K562 (cell line): Measurements from ENCODE around the gene CTSW. TPM values are rescaled to one million over a fixed set of nuclear protein-coding genes. Genes with fewer than 3 reads are reported as not detected.

Experiments
- ADNP ChIP-seq: fragments of 200-800 bp; sonication (Bioruptor generic); IDR thresholded peaks from 2 replicates; pipeline ENCODE4 v1.6.1; 2016; ENCODE audit warnings: missing genetic modification characterization, missing compliant biosample characterization
- ARID1B ChIP-seq: fragments of 450-650 bp; IDR thresholded peaks from 2 replicates; pipeline ENCODE4 v1.6.1; 2016; ENCODE audit warnings: antibody characterized with exemption, mild to moderate bottlenecking, inconsistent platforms
- ATF7 ChIP-seq: fragments of 450-650 bp; IDR thresholded peaks from 2 replicates; pipeline ENCODE4 v1.7.1; 2014; ENCODE audit warnings: mild to moderate bottlenecking, moderate library complexity
- CBFA2T3 ChIP-seq: fragments of 450-650 bp; IDR thresholded peaks from 2 replicates; pipeline ENCODE4 v1.6.1; 2017
- CBX8 ChIP-seq: fragments of 200-600 bp; sonication (generic); IDR thresholded peaks from 2 replicates; pipeline ENCODE4 v1.6.1; 2012; ENCODE audit warnings: borderline replicate concordance, mixed run types, low read depth, mild to moderate bottlenecking, moderate library complexity, mixed read lengths, low read length, control low read depth, inconsistent platforms; ENCODE audit not compliant: poor library complexity, severe bottlenecking; ENCODE audit errors: extremely low read depth
- CCNT2 ChIP-seq: IDR thresholded peaks from 2 replicates; pipeline ENCODE4 v1.6.1; 2011; ENCODE audit warnings: borderline replicate concordance, low read depth, mild to moderate bottlenecking, moderate library complexity, mixed read lengths, low read length; ENCODE audit not compliant: insufficient read length; ENCODE audit errors: extremely low read depth
- CREB1 ChIP-seq, 2 experiments: sonication (generic) in 1 of 2; formaldehyde crosslinking in 1 of 2; IDR thresholded peaks; 2 replicates each; pipeline versions ENCODE4 v1.6.1 to v1.8.0; 2012 to 2022; ENCODE audit warnings: inconsistent platforms in 1 of 2, mild to moderate bottlenecking in 1 of 2, missing genetic modification reagents in 1 of 2, moderate library complexity in 1 of 2
- CTBP1 ChIP-seq: fragments of 450-650 bp; IDR thresholded peaks from 2 replicates; pipeline ENCODE4 v1.6.1; 2016; ENCODE audit warnings: borderline replicate concordance
- CUX1 ChIP-seq: fragments of 200-800 bp; sonication (Bioruptor generic); IDR thresholded peaks from 2 replicates; pipeline ENCODE4 v1.6.1; 2016; ENCODE audit warnings: missing genetic modification characterization, missing compliant biosample characterization
- DMBX1 ChIP-seq: fragments of 250-450 bp; sonication (Bioruptor Pico); IDR thresholded peaks from 2 replicates; pipeline ENCODE4 v1.8.0; 2022; ENCODE audit warnings: inconsistent platforms, mild to moderate bottlenecking, moderate library complexity, borderline replicate concordance
- HDAC1 ChIP-seq, 2 experiments: fragments of 450-650 bp; IDR thresholded peaks; 2 replicates each; pipeline ENCODE4 v1.6.1; 2016 to 2017; ENCODE audit warnings: inconsistent platforms in 1 of 2, mild to moderate bottlenecking in 1 of 2, moderate library complexity in 1 of 2
- HSF4 ChIP-seq: fragments of 250-450 bp; sonication (Bioruptor Pico); IDR thresholded peaks from 2 replicates; pipeline ENCODE4 v2.1.2; 2022; ENCODE audit warnings: mild to moderate bottlenecking, moderate library complexity, borderline replicate concordance
- KDM2B ChIP-seq: fragments of 250-450 bp; sonication (Bioruptor Pico); IDR thresholded peaks from 2 replicates; pipeline ENCODE4 v1.8.0; 2021; ENCODE audit warnings: mild to moderate bottlenecking, moderate library complexity
- MLLT1 ChIP-seq, 2 experiments: fragments of 450-650 bp; IDR thresholded peaks; 2 replicates each; pipeline ENCODE4 v1.6.1; 2016
- NFE2 ChIP-seq: IDR thresholded peaks from 2 replicates; pipeline ENCODE4 v1.6.1; 2014; ENCODE audit warnings: antibody characterized with exemption, low read depth
- RNF2 ChIP-seq: sonication (generic); IDR thresholded peaks from 2 replicates; pipeline ENCODE4 v1.6.1; 2016
- SMARCA4 ChIP-seq: fragments of 450-650 bp; IDR thresholded peaks from 2 replicates; pipeline ENCODE4 v1.6.1; 2016
- XRCC5 ChIP-seq: fragments of 200-400 bp; formaldehyde crosslinking; IDR thresholded peaks from 2 replicates; pipeline ENCODE4 v1.6.1; 2017; ENCODE audit warnings: low read depth, mild to moderate bottlenecking, low read length
- ZBTB7A ChIP-seq: IDR thresholded peaks from 2 replicates; pipeline ENCODE4 v1.6.1; 2011; ENCODE audit warnings: low read depth, mild to moderate bottlenecking, low read length, moderate library complexity, borderline replicate concordance; ENCODE audit not compliant: control insufficient read depth
- ZC3H8 ChIP-seq: fragments of 450-650 bp; IDR thresholded peaks from 2 replicates; pipeline ENCODE4 v1.6.1; 2017
- ZKSCAN8 ChIP-seq: fragments of 200-800 bp; sonication (Bioruptor generic); IDR thresholded peaks from 2 replicates; pipeline ENCODE4 v1.6.1; 2016; ENCODE audit warnings: missing genetic modification characterization, missing compliant biosample characterization
- ZNF263 ChIP-seq: sonication (generic); formaldehyde crosslinking; IDR thresholded peaks from 2 replicates; pipeline ENCODE4 v1.8.0; 2022; ENCODE audit warnings: mild to moderate bottlenecking, missing genetic modification reagents, borderline replicate concordance
- polyA plus RNA-seq, 8 experiments: library from polyadenylated mRNA; depleted of rRNA in 4 of 8; stranded (reverse) in 5 of 8; unstranded in 3 of 8; fragments of >200 nt; fragmentation: Nextera tagmentation in 2 of 8; fragmentation: Illumina TruSeq in 1 of 8; extraction: Ambion mirVana in 2 of 8; extraction: Trizol in 1 of 8; gene quantifications; 2 replicates each; pipeline versions ENCODE4 v1.2.1 to v1.2.3, GENCODE V29; 2011 to 2014; ENCODE audit warnings: inconsistent platforms in 1 of 8, missing spikeins in 1 of 8
- total RNA-seq, 7 experiments: library from RNA; depleted of rRNA in 6 of 7; stranded (reverse); fragments of >200 nt in 6 of 7; fragmentation: Illumina TruSeq in 2 of 7; extraction: Trizol in 2 of 7; gene quantifications; 2 replicates each; pipeline versions ENCODE4 v1.2.1 to v1.2.3, GENCODE V29; 2011 to 2021; ENCODE audit warnings: low replicate concordance in 1 of 7

CTSW gene
- total and polyA plus RNA-seq, 9 of the 15 experiments (the other 6 are each of a cell fraction or from before 2014, with no cell fraction given): 0.04 TPM; not detected in 8

- TF ChIP-seq NFE2 (0 out of 2 replicates have a peak, but pooled peaks have one; percentile 5), CBX8 (no peak), CUX1 (no peak), MLLT1 (IDR thresholded peaks at IDR 0.05) (0 out of 4 replicates have a peak, but pooled peaks of 1 of the 2 experiments have one; percentile 20), RNF2 (peak; percentile 71; the same call in 1 of the 2 replicates), HSF4 (CRISPR knock-in tag) (no peak), CREB1 (IDR thresholded peaks at IDR 0.05) (peak; percentile 21; the same call in 1 of the 2 replicates), CREB1 (CRISPR knock-in tag; IDR thresholded peaks at IDR 0.05) (peak; percentile 61; the same call in 1 of the 2 replicates), DMBX1 (CRISPR knock-in tag) (no peak), ZKSCAN8 (CRISPR knock-in tag) (0 out of 2 replicates have a peak, but pooled peaks have one; percentile 61), XRCC5 (peak; percentile 51; the same call in 1 of the 2 replicates), CCNT2 (no peak), ZBTB7A (peak; percentile 55; the same call in 1 of the 2 replicates), SMARCA4 (peak; percentile 30; the same call in 1 of the 2 replicates), ATF7 (0 out of 2 replicates have a peak, but pooled peaks have one; percentile 37), KDM2B (CRISPR knock-in tag) (no peak), ZC3H8 (no peak), ADNP (tag) (0 out of 2 replicates have a peak, but pooled peaks have one; percentile 10), CTBP1 (0 out of 2 replicates have a peak, but pooled peaks have one; percentile 25), CBFA2T3 (peak; percentile 41; the same call in 1 of the 2 replicates), ZNF263 (CRISPR knock-in tag) (peak; percentile 85), HDAC1 (IDR thresholded peaks at IDR 0.05) (peak in 1 of 2 experiments; percentile 15; a peak in 1 of 4 replicates), ARID1B (peak; percentile 54; the same call in 1 of the 2 replicates)
These were observed 23.4 kb downstream of the CTSW start (continued) for GRCh38 chr11:65903068-65903481.
